T-cell (primary cell): ENCODE measurements around the gene AAR2. TPM values are rescaled to one million over a fixed set of nuclear protein-coding genes. Genes with fewer than 3 reads are reported as not detected.

ENCODE experiments used
- ATAC-seq, 4 experiments: fragments of 200-7000 bp in 3 of 4; fragments of 150-1000 bp in 1 of 4; cut with Tn5 transposase; replicated peaks in 1 of 4; 1 replicate in 3 of 4; 2 replicates in 1 of 4; pipeline ENCODE4 v1.10.0; 2021; ENCODE audit warnings: moderate library complexity in 3 of 4, mild to moderate bottlenecking in 2 of 4, moderate number of reproducible peaks in 1 of 4
- CTCF ChIA-PET, 2 donors: fragments of 300-600 bp; sonication (Branson Sonifier 250); formaldehyde crosslinking; loops; one replicate each; lab custom pipeline; 2022; ENCODE audit warnings: antibody characterized with exemption in 2 of 2; lab: Charles Lee
- POLR2A ChIA-PET, 2 donors: fragments of 300-600 bp; sonication (Branson Sonifier 250); formaldehyde crosslinking; loops; one replicate each; lab custom pipeline; 2022; ENCODE audit warnings: antibody characterized with exemption in 2 of 2; lab: Charles Lee
- DNase-seq, 35 experiments: peaks; one replicate each; pipeline versions ENCODE4 v3.0.0 to v3.0.0-alpha.2; 2013 to 2023
- H3K27ac ChIP-seq: one replicate; pipeline ENCODE4 v1.5.1; 2013; ENCODE audit warnings: low read length
- H3K27me3 ChIP-seq, 2 experiments: replicated peaks in 1 of 2; 1 replicate in 1 of 2; 2 replicates in 1 of 2; pipeline versions ENCODE4 v1.6.1 to v1.7.0; 2013; ENCODE audit warnings: low read length in 1 of 2, mixed read lengths in 1 of 2; ENCODE audit not compliant: control insufficient read depth in 2 of 2, insufficient read depth in 2 of 2; ENCODE audit errors: extremely low read depth in 1 of 2
- H3K36me3 ChIP-seq, 2 donors: 1 replicate in 1 of 2; 2 replicates in 1 of 2; pipeline versions ENCODE4 v1.6.1 to v1.7.0; 2013; ENCODE audit warnings: low read length in 1 of 2; ENCODE audit not compliant: control insufficient read depth in 2 of 2, insufficient read depth in 1 of 2; ENCODE audit errors: extremely low read depth in 1 of 2
- H3K4me1 ChIP-seq, 2 experiments: 1 replicate in 1 of 2; 2 replicates in 1 of 2; pipeline versions ENCODE4 v1.6.1 to v1.7.0; 2013; ENCODE audit warnings: low read length in 2 of 2, mixed read lengths in 1 of 2; ENCODE audit not compliant: insufficient read depth in 2 of 2, control insufficient read depth in 1 of 2; ENCODE audit errors: extremely low read depth in 1 of 2
- H3K4me3 ChIP-seq, 2 donors: 1 replicate in 1 of 2; 2 replicates in 1 of 2; pipeline versions ENCODE4 v1.5.1 to v1.7.0; 2013; ENCODE audit warnings: mild to moderate bottlenecking in 2 of 2, low read length in 1 of 2, moderate library complexity in 1 of 2; ENCODE audit not compliant: control insufficient read depth in 1 of 2; ENCODE audit errors: extremely low read depth in 1 of 2
- H3K9me3 ChIP-seq: 2 replicates; pipeline ENCODE4 v1.7.0; 2013
- H3K27ac Mint-ChIP-seq, 2 donors: one replicate each; pipeline ENCODE4 v1.8.0; 2020 to 2021; ENCODE audit warnings: mild to moderate bottlenecking in 2 of 2, mixed read lengths in 2 of 2
- H3K27me3 Mint-ChIP-seq, 2 donors: one replicate each; pipeline ENCODE4 v1.8.0; 2021 to 2022; ENCODE audit warnings: mixed read lengths in 2 of 2
- H3K36me3 Mint-ChIP-seq: one replicate; pipeline ENCODE4 v1.8.0; 2021; ENCODE audit warnings: mixed read lengths
- H3K4me1 Mint-ChIP-seq, 3 donors: one replicate each; pipeline ENCODE4 v1.8.0; 2020 to 2022; ENCODE audit warnings: mixed read lengths in 3 of 3, mild to moderate bottlenecking in 1 of 3
- H3K4me3 Mint-ChIP-seq, 3 donors: one replicate each; pipeline ENCODE4 v1.8.0; 2020 to 2022; ENCODE audit warnings: mild to moderate bottlenecking in 3 of 3, mixed read lengths in 3 of 3, moderate library complexity in 3 of 3
- H3K9me3 Mint-ChIP-seq, 3 donors: one replicate each; pipeline ENCODE4 v1.8.0; 2020 to 2022; ENCODE audit warnings: mixed read lengths in 3 of 3
- WGBS: methylation state at CpG from one replicate; pipeline ENCODE4 v1.1.5; 2013; ENCODE audit warnings: missing lambda C conversion rate; ENCODE audit not compliant: insufficient coverage; 5-methylcytosine and 5-hydroxymethylcytosine counted together
- total RNA-seq, 35 experiments: library from RNA in 6 of 35; stranded (reverse) in 6 of 35; fragments of 120-200 nt in 1 of 35; gene quantifications; one replicate each; pipeline versions ENCODE4 v1.2.1 to v1.2.4 and lab custom pipeline; 2013 to 2026

Gene AAR2
- total RNA-seq, 5 donors from 2014 or later (not counting 1 experiment from before 2014, with no cell fraction given) = 17.7 to 24.1 (median 23.3) TPM

DNA sequence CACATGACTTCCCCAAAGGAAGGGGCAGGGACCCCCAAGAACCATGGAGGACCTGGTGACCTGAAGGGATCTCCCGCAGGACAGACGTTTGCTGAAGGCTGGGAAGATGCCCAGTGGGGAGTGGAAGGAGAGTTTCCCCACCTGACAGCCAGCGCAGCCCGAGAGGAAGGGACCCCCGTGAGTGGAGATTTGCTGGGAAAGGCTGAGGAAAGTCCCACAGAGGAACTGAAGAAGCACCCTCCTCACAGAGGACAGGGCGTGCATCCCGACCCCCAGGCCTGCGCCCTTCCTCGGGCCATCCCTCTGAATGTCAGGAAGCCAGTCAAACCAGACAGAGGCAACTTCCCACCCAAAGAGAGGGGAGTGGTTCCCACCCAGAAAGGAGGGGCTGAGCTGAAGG is 29.6 kb upstream of the AAR2 start:
- Histone ChIP-seq H3K36me3 (no peaks in the 10 kb centered on the region), H3K9me3 (no peaks in the 10 kb centered on the region), H3K27me3 (peaks cover 0 to 39% of the 10 kb centered on the region in 2 experiments), H3K4me1 (peaks cover 0 to 6% of the 10 kb centered on the region in 2 experiments), H3K4me3 (no peak overlapping the region), H3K27ac (no peak overlapping the region)
- no peak overlapping the region for H3K27ac Mint-ChIP-seq
- peaks cover 8 to 15% of the 10 kb centered on the region in 2 donors for H3K27me3 Mint-ChIP-seq
- WGBS = no CpG with 5 or more reads among the region's 9 CpGs
- DNase-seq (no peak), ATAC-seq (no peak)
- peaks cover 4 to 6% (median 5%) of the 10 kb centered on the region in 3 donors for H3K4me1 Mint-ChIP-seq
- no peaks in the 10 kb centered on the region for H3K36me3 Mint-ChIP-seq
- CTCF ChIA-PET = interaction anchor here (0.6 to 0.8 kb wide), 4 partner anchors 42 to 1567 kb away, joined by 3 to 5 read pairs (median 4); no protein-coding TSS in a partner anchor
- POLR2A ChIA-PET = no interaction called here
- H3K9me3 Mint-ChIP-seq = no peaks in the 10 kb centered on the region
- no peak overlapping the region for H3K4me3 Mint-ChIP-seq

GRCh38 chr20:36207602-36208001 is 28.7 kb upstream of the AAR2 start:
- no peak for ATAC-seq
- H3K36me3 ChIP-seq = no peaks in the 10 kb centered on the region
- ChIA-PET POLR2A (no interaction called here), CTCF (no interaction called here)
- no peak overlapping the region for H3K27ac ChIP-seq
- Mint-ChIP-seq H3K27ac (no peak overlapping the region), H3K36me3 (no peaks in the 10 kb centered on the region), H3K9me3 (no peaks in the 10 kb centered on the region), H3K4me1 (peaks cover 4 to 6% (median 5%) of the 10 kb centered on the region in 3 donors), H3K27me3 (peaks cover 9 to 15% of the 10 kb centered on the region in 2 donors), H3K4me3 (no peak overlapping the region)
- H3K27me3 ChIP-seq = peaks cover 0 to 40% of the 10 kb centered on the region in 2 experiments
- H3K4me1 ChIP-seq = peaks cover 0 to 6% of the 10 kb centered on the region in 2 experiments
- no peak overlapping the region for H3K4me3 ChIP-seq
- no peaks in the 10 kb centered on the region for H3K9me3 ChIP-seq
- 76% methylated on average over 11 of the region's 11 CpGs for WGBS
- DNase-seq = no peak

DNA sequence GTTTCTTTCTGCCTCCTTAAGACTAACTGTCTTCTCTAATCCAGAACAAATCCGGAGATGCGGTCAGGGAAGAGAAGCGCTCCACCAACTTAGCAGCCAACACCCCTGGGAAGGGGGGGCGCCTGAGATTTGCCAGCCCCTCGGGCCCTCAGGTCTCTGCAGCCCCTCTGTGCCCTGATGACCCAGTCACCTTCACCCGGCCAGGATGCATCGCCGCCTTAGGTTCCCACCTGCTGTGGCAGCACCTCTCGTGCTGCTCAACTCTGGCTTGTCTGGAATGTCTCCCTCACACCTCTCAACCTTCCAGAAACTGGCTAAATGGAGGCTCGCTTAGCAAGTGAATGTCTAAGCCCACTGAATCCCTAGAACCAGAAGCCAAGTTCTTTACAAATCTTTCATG is 28.0 kb upstream of the AAR2 start:
- H3K36me3 Mint-ChIP-seq = no peaks in the 10 kb centered on the region
- H3K4me1 Mint-ChIP-seq = peaks cover 0 to 2% (median 0%) of the 10 kb centered on the region in 3 donors
- H3K4me3 Mint-ChIP-seq = no peak overlapping the region
- H3K27me3 Mint-ChIP-seq = peaks cover 9 to 11% of the 10 kb centered on the region in 2 donors
- DNase-seq (no peak), ATAC-seq (no peak)
- Histone ChIP-seq H3K27ac (no peak overlapping the region), H3K4me1 (no peaks in the 10 kb centered on the region), H3K36me3 (no peaks in the 10 kb centered on the region), H3K27me3 (peaks cover 0 to 34% of the 10 kb centered on the region in 2 experiments), H3K9me3 (no peaks in the 10 kb centered on the region), H3K4me3 (no peak overlapping the region)
- WGBS = 78% methylated on average over 4 of the region's 10 CpGs
- H3K9me3 Mint-ChIP-seq = no peaks in the 10 kb centered on the region
- POLR2A ChIA-PET = no interaction called here
- no peak overlapping the region for H3K27ac Mint-ChIP-seq
- CTCF ChIA-PET = no interaction called here

- ATAC-seq = no peak
- H3K27ac ChIP-seq = no peak overlapping the region
- H3K36me3 ChIP-seq = no peaks in the 10 kb centered on the region
- H3K4me1 ChIP-seq = no peaks in the 10 kb centered on the region
- no peaks in the 10 kb centered on the region for H3K36me3 Mint-ChIP-seq
- CTCF ChIA-PET = interaction anchor here in 1 of 2 donors (0.6 kb wide), 1 partner anchor 580 kb away, joined by 4 read pairs; no protein-coding TSS in a partner anchor
- H3K27me3 Mint-ChIP-seq = peaks cover 9 to 11% of the 10 kb centered on the region in 2 donors
- H3K4me1 Mint-ChIP-seq = no peaks in the 10 kb centered on the region
- WGBS = 78% methylated on average over 4 of the region's 5 CpGs
- DNase-seq = no peak
- H3K9me3 ChIP-seq = no peaks in the 10 kb centered on the region
- H3K9me3 Mint-ChIP-seq = no peaks in the 10 kb centered on the region
- H3K27ac Mint-ChIP-seq = no peak overlapping the region
- peaks cover 0 to 34% of the 10 kb centered on the region in 2 experiments for H3K27me3 ChIP-seq
- POLR2A ChIA-PET = no interaction called here
- no peak overlapping the region for H3K4me3 ChIP-seq
- H3K4me3 Mint-ChIP-seq = no peak overlapping the region
Measured at GRCh38 chr20:36210436-36211021, 25.7 kb upstream of the AAR2 start.

DNA sequence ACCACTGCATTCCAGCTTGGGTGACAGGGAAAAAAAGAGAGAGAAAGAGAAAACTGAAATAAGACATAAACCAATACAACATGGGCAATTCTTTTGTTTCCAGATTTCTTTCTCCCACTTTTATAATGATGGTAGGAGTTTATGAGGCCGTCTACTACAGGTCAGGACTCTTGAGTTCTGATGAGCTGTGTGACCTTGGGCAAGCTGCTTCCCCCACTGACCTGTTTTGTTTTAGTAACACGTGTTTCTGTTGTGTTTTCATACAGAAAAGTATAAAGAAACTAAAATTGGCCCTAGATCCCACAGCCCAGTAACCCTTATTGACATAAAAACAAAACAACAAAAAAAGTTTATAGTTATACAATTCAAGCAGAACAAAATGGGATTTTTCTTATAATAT is 22.9 kb upstream of the AAR2 start:
- ChIA-PET POLR2A (no interaction called here), CTCF (no interaction called here)
- H3K9me3 ChIP-seq = no peaks in the 10 kb centered on the region
- no peak overlapping the region for H3K27ac ChIP-seq
- H3K36me3 ChIP-seq = no peaks in the 10 kb centered on the region
- no CpG with 5 or more reads among the region's 2 CpGs for WGBS
- no peak overlapping the region for H3K4me3 Mint-ChIP-seq
- H3K4me3 ChIP-seq = no peak overlapping the region
- H3K4me1 ChIP-seq = no peaks in the 10 kb centered on the region
- DNase-seq = no peak
- no peaks in the 10 kb centered on the region for H3K9me3 Mint-ChIP-seq
- no peak overlapping the region for H3K27ac Mint-ChIP-seq
- no peaks in the 10 kb centered on the region for H3K4me1 Mint-ChIP-seq
- H3K27me3 Mint-ChIP-seq = peaks cover 9 to 11% of the 10 kb centered on the region in 2 donors
- H3K36me3 Mint-ChIP-seq = no peaks in the 10 kb centered on the region
- H3K27me3 ChIP-seq = peaks cover 0 to 20% of the 10 kb centered on the region in 2 experiments
- no peak for ATAC-seq

GRCh38 chr20:36214684-36215256 is 21.5 kb upstream of the AAR2 start:
- CTCF ChIA-PET = no interaction called here
- H3K27ac Mint-ChIP-seq = no peak overlapping the region
- peak in 2 of 4 experiments; percentile 27 to 40 for ATAC-seq

More at GRCh38 chr20:36214684-36215256, 21.5 kb upstream of the AAR2 start:
- peaks cover 0 to 20% of the 10 kb centered on the region in 2 experiments for H3K27me3 ChIP-seq
- Mint-ChIP-seq H3K27me3 (peaks cover 4 to 9% of the 10 kb centered on the region in 2 donors), H3K36me3 (no peaks in the 10 kb centered on the region), H3K4me1 (no peaks in the 10 kb centered on the region), H3K4me3 (no peak overlapping the region), H3K9me3 (no peaks in the 10 kb centered on the region)
- WGBS = 60% methylated on average over 2 of the region's 5 CpGs
- no peaks in the 10 kb centered on the region for H3K9me3 ChIP-seq
- no peaks in the 10 kb centered on the region for H3K4me1 ChIP-seq
- H3K27ac ChIP-seq = no peak overlapping the region
- no peaks in the 10 kb centered on the region for H3K36me3 ChIP-seq
- no peak overlapping the region for H3K4me3 ChIP-seq
- POLR2A ChIA-PET = no interaction called here
- peak in 2 of 35 experiments; percentile 5 to 41 for DNase-seq
